ENCODE data around the gene NRGN. TPM values are rescaled to one million over a fixed set of nuclear protein-coding genes. Genes with fewer than 3 reads are reported as not detected.
A peak's percentile ranks its signal among the peaks of the same experiment; 100 is the strongest.

NRGN gene
- total RNA-seq, 1 donor from 2014 or later: 6.4 TPM

GRCh38 chr11:124737638-124738305 is 2.0 kb upstream of the NRGN start:
- no peak for DNase-seq (ENCODE audit: low spot score)

GRCh38 chr11:124738713-124739478 is 846 bp upstream of the NRGN start:
- no peak for DNase-seq (ENCODE audit: low spot score)
- intact Hi-C loops (cut with DNase I): no loop called here

More at GRCh38 chr11:124737638-124738305, 2.0 kb upstream of the NRGN start:
- intact Hi-C loops (cut with DNase I): no loop called here

GRCh38 chr11:124740277-124740882 is 638 bp downstream of the NRGN start:
- intact Hi-C loops (cut with DNase I): loop anchor here (5.0 kb wide), 1 partner anchor 68 kb away; the partner anchor contains the start of genes SIAE and SPA17
- no peak for DNase-seq (ENCODE audit: low spot score)

GRCh38 chr11:124742555-124742954 is 2.8 kb downstream of the NRGN start:
- no peak for DNase-seq (ENCODE audit: low spot score)
- intact Hi-C loops (cut with DNase I): loop anchor here (5.0 kb wide), 1 partner anchor 70 kb away; the partner anchor contains the start of genes SIAE and SPA17

GRCh38 chr11:124743050-124743449 is 3.3 kb downstream of the NRGN start:
- intact Hi-C loops (cut with DNase I): loop anchor here (5.0 kb wide), 1 partner anchor 71 kb away; the partner anchor contains the start of genes SIAE and SPA17
- no peak for DNase-seq (ENCODE audit: low spot score)

GRCh38 chr11:124745270-124745834 is 5.6 kb downstream of the NRGN start:
- intact Hi-C loops (cut with DNase I): no loop called here
- no peak for DNase-seq (ENCODE audit: low spot score)

- intact Hi-C loops (cut with DNase I): no loop called here
- no peak for DNase-seq (ENCODE audit: low spot score)
These were observed 6.3 kb downstream of the NRGN start for GRCh38 chr11:124745835-124746620.

GRCh38 chr11:124746621-124747243 is 7.0 kb downstream of the NRGN start:
- peak; percentile 89 for DNase-seq (ENCODE audit: low spot score)
- intact Hi-C loops (cut with DNase I): no loop called here

GRCh38 chr11:124747406-124748099 is 7.8 kb downstream of the NRGN start:
- DNase-seq (ENCODE audit: low spot score): no peak
- intact Hi-C loops (cut with DNase I): no loop called here

- no peak for DNase-seq (ENCODE audit: low spot score)
- intact Hi-C loops (cut with DNase I): no loop called here
These were observed 8.3 kb downstream of the NRGN start for GRCh38 chr11:124748100-124748418.

- intact Hi-C loops (cut with DNase I): no loop called here
These were observed 9.0 kb downstream of the NRGN start for GRCh38 chr11:124748481-124749343.

GRCh38 chr11:124749912-124750311 is 10.2 kb downstream of the NRGN start:
- intact Hi-C loops (cut with DNase I): no loop called here
- DNase-seq (ENCODE audit: low spot score): no peak

More at GRCh38 chr11:124748481-124749343, 9.0 kb downstream of the NRGN start:
- DNase-seq (ENCODE audit: low spot score): no peak

GRCh38 chr11:124751391-124751740 is 11.6 kb downstream of the NRGN start:
- intact Hi-C loops (cut with DNase I): no loop called here
- DNase-seq (ENCODE audit: low spot score): no peak

GRCh38 chr11:124751741-124752470 is 12.2 kb downstream of the NRGN start, which contains the start of gene VSIG2:
Gene VSIG2 (minus strand): TSS chr11:124752255. CDS start chr11:124752137, 118 bp downstream.
- no peak for DNase-seq (ENCODE audit: low spot score)
- intact Hi-C loops (cut with DNase I): no loop called here

GRCh38 chr11:124752471-124753102 is 12.8 kb downstream of the NRGN start:
- intact Hi-C loops (cut with DNase I): no loop called here
- DNase-seq (ENCODE audit: low spot score): no peak

GRCh38 chr11:124753205-124753604 is 13.5 kb downstream of the NRGN start:
- intact Hi-C loops (cut with DNase I): no loop called here
- no peak for DNase-seq (ENCODE audit: low spot score)
